Measurements from ENCODE around the gene BCKDK.

BCKDK gene

DNA sequence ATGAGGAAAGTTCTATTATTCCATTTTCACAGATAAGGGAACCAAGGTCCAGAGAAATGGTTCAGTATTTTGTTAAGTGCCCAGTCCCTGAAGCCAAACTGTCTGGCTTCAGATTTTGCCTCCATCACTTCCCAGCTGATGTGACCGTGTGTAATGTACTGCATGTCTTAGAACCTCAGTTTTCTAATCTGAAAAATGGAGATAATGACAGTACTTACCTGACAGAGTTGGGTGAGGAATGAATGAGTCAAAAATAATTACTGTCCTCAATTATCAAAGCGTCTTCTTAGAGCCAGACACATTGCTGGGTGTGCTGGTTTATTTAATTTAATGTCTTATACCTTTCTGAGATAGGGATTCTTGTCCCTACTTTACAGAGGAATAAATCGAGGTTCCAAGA lies 40.8 kb upstream of the BCKDK start:
- H3K4me3 ChIP-seq (replicated peaks; ENCODE audit: low read depth, low read length) = no peak overlapping the region
- no peak for DNase-seq (ENCODE audit: low read depth)
- no peak for TF ChIP-seq CTCF (IDR thresholded peaks at IDR 0.05; ENCODE audit: low read length, missing control alignments)

- peak overlapping the region; percentile 99 for H3K4me3 ChIP-seq (replicated peaks; ENCODE audit: low read depth, low read length)
- peak; percentile 52 for DNase-seq (ENCODE audit: low read depth)
These were observed 36.3 kb upstream of the BCKDK start for GRCh38 chr16:31071861-31072260.

DNA sequence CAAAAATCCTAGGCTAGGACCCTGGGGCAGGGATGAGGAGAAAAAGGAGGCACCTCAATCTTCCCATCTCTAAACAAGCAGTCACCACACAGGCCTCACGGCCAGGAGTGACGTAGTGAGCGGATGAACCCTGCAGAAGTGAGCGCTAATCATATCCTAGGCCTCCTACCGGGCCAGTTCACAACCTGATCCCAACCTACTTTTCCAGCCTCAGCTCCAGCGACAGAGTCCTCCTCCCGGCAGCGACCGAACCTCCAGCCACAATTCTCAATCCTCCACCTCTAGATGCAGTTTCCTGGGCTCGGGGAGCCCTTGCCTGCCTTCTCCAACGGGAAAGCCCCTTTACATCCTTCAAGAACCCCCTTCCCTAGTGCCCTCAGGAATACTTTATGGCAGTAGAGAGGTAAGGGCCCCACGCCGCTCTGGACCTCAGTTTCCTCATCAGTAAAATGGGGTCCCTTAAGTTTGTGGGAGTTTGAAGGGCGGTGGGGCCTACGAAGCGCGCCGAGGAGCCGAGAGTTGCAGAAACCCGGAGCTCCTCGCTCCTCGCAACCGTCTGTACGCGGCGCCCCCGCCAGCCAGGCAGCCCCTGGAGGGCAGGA lies 35.5 kb upstream of the BCKDK start:
- peak overlapping the region; percentile 99 for H3K4me3 ChIP-seq (replicated peaks; ENCODE audit: low read depth, low read length)
- DNase-seq (ENCODE audit: low read depth) = peak; percentile 45
- TF ChIP-seq CTCF (IDR thresholded peaks at IDR 0.05; ENCODE audit: low read length, missing control alignments) = no peak

More at GRCh38 chr16:31071861-31072260, 36.3 kb upstream of the BCKDK start:
- no peak for TF ChIP-seq CTCF (IDR thresholded peaks at IDR 0.05; ENCODE audit: low read length, missing control alignments)

GRCh38 chr16:31073142-31073969 lies 34.8 kb upstream of the BCKDK start:
- peak; percentile 91 for DNase-seq (ENCODE audit: low read depth)
- TF ChIP-seq CTCF (IDR thresholded peaks at IDR 0.05; ENCODE audit: low read length, missing control alignments) = no peak
- peak overlapping the region; percentile 99 for H3K4me3 ChIP-seq (replicated peaks; ENCODE audit: low read depth, low read length)

DNA sequence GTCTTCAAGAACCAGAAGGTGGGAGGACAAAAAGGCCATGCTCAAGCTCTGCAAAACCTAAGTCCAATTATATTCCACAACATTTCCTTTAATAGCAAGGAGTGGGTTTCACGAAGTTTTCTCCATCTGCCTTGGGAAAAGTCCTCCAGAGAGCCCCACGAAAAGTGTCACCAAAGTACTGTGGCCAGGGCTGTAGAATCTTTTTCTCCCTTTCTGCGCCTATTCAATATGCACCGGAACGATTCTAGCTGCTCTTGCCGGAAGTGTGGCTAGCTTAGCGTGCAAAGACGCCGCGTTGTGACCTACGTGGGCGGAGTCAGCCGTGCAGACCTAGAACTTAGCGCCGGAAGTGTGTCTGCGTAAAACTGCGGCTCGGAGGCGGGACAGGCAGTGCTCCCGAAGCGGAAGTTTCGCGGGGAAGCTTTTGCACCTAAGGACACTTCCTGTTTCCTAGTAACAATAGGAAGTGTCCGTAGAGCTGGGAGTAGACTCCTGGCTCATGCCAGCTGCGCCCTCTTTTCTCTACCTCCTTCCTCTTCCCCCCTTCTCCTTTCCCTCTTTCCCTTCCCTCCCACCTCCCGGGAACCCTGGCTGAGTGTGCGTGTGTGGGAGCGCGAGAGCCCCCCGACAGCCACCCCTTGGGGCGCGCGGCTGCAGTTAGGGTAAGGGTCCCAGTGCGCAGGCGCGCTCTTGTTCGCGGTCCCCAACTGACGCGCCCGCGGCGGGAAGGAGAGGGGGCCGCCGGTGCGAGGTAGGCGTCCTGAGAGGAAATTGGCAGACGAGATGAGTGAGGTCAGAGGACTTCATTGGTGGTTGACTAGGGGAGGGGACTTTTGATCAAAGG lies 34.0 kb upstream of the BCKDK start, which contains the start of the genes ZNF646 and ZNF668:
Gene ZNF646 (plus strand): TSS at position 453 of the 844 bp plus-strand sequence. CDS start 1,903 bp downstream, outside the sequence.
Gene ZNF668 (minus strand): TSS at position 271 of the 844 bp plus-strand sequence. CDS start 9,781 bp downstream, outside the sequence.
- peak within 1 kb of the TSS; percentile 99 for H3K4me3 ChIP-seq (replicated peaks; ENCODE audit: low read depth, low read length)
- TF ChIP-seq CTCF (IDR thresholded peaks at IDR 0.05; ENCODE audit: low read length, missing control alignments) = no peak
- peak; percentile 100 for DNase-seq (ENCODE audit: low read depth)

DNA sequence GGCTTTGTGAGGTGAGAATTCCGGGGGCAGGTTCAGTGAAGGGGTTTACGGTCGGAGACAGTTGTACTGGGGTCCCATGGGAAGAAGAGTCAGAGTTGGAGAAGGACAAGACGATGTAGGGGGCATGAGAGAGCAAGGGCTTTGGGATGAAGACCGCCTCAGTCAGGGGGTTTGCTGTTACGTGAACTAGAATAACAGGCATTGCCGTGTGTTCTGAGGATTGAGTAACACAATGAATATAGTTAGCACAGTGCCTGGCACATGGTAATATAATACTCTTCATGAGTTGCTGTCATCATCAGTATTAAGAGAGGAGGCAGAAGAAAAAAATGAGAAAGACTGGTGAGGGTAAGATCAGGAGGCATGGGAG lies 33.4 kb upstream of the BCKDK start:
- H3K4me3 ChIP-seq (replicated peaks; ENCODE audit: low read depth, low read length) = peak overlapping the region; percentile 99
- no peak for TF ChIP-seq CTCF (IDR thresholded peaks at IDR 0.05; ENCODE audit: low read length, missing control alignments)
- peak; percentile 18 for DNase-seq (ENCODE audit: low read depth)
